SK-N-SH treated with all-trans-retinoic acid at 6 μM for 48 hours (cell line): ENCODE measurements around the gene GPC6.

ENCODE experiments used
- CREB5 ChIP-seq: fragments of 250-450 bp; sonication (Bioruptor Pico); IDR thresholded peaks from 2 replicates; pipeline ENCODE4 v1.5.1; 2020; ENCODE audit warnings: low read depth, mild to moderate bottlenecking, moderate library complexity
- ESRRG ChIP-seq: fragments of 250-450 bp; sonication (Bioruptor Pico); IDR thresholded peaks from 2 replicates; pipeline ENCODE4 v1.6.1; 2021; ENCODE audit warnings: mild to moderate bottlenecking
- GLIS3 ChIP-seq: fragments of 250-450 bp; sonication (Bioruptor Pico); IDR thresholded peaks from 2 replicates; pipeline ENCODE4 v1.5.0; 2020; ENCODE audit warnings: mild to moderate bottlenecking, moderate library complexity
- PPARA ChIP-seq: fragments of 250-450 bp; sonication (Bioruptor Pico); IDR thresholded peaks from 2 replicates; pipeline ENCODE4 v1.5.0; 2020; ENCODE audit warnings: mild to moderate bottlenecking, borderline replicate concordance
- RARB ChIP-seq: fragments of 250-450 bp; sonication (Bioruptor Pico); IDR thresholded peaks from 2 replicates; pipeline ENCODE4 v1.8.0; 2021; ENCODE audit warnings: mild to moderate bottlenecking, moderate library complexity
- TOX ChIP-seq: fragments of 250-450 bp; sonication (Bioruptor Pico); IDR thresholded peaks from 2 replicates; pipeline ENCODE4 v1.8.0; 2021; ENCODE audit warnings: mild to moderate bottlenecking, moderate library complexity, borderline replicate concordance
- ZFP3 ChIP-seq: fragments of 250-450 bp; sonication (Bioruptor Pico); IDR thresholded peaks from 2 replicates; pipeline ENCODE4 v1.5.0; 2020; ENCODE audit warnings: mild to moderate bottlenecking, moderate library complexity
- ZNF8 ChIP-seq: fragments of 450-650 bp; formaldehyde crosslinking; IDR thresholded peaks from 2 replicates; pipeline ENCODE4 v1.5.0; 2020; ENCODE audit warnings: mild to moderate bottlenecking, moderate library complexity

DNA sequence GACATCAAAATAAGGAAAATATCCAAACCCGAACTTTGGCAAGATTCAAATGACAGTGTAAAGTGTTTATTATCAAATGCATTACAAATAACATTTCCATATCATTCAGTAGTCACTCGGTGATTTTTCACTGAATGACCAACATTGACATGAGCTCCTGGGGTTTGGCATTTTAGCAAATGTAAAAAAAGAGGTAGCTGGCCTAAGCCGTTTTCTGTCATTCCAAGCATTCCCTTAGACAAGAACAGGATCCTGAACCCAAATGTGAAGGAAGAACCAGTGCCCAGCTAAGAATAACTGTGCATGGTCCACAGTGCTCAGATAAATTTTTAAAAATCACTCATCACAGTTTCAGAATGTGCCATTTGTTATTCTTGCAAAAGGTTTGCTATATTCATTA lies 327.9 kb downstream of the GPC6 start:
- TF ChIP-seq PPARA (CRISPR knock-in tag) (no peak), TOX (CRISPR knock-in tag) (no peak), CREB5 (CRISPR knock-in tag) (no peak), GLIS3 (CRISPR knock-in tag) (no peak), ESRRG (CRISPR knock-in tag) (no peak), ZNF8 (CRISPR knock-in tag) (no peak), ZFP3 (CRISPR knock-in tag) (no peak), RARB (no peak)
